ENCODE data around the gene GPC3. TPM values are rescaled to one million over a fixed set of nuclear protein-coding genes. Genes with fewer than 3 reads are reported as not detected.
A peak's percentile ranks its signal among the peaks of the same experiment; 100 is the strongest.
"Not testable (repeated sequence)": the region's sequence is repeated elsewhere in the genome, so short reads cannot be mapped to it uniquely, and the experiment has no call there.

GPC3 gene
- total RNA-seq, 2 experiments from 2014 or later: 0.31 to 0.71 TPM

DNA sequence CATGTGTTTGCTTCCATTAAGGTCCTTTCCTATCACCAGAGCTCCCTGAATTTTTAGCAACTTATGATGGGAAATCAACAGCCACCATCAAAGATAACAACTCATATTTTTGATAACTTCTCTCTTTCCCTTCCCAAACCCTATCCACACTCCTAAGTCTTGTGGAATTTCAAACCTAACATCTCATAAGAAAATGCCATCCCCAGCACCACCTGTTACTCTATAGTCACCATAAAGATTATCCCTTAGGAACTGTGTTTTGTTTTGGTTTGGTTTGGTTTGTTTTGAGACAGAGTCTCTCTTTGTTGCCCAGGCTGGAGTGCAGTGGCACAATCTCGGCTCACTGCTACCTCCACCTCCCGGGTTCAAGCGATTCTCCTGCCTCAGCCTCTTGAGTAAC lies 5.7 kb upstream of the GPC3 start:
- H3K4me3 Mint-ChIP-seq; H3K27ac Mint-ChIP-seq; H3K36me3 Mint-ChIP-seq (ENCODE audit: low read depth); H3K4me1 Mint-ChIP-seq (ENCODE audit: low read depth); H3K9me3 Mint-ChIP-seq (ENCODE audit: insufficient read depth); CTCF ChIA-PET; DNase-seq; ATAC-seq; H3K27me3 Mint-ChIP-seq (ENCODE audit: low read depth); POLR2A ChIA-PET: not testable (repeated sequence)

DNA sequence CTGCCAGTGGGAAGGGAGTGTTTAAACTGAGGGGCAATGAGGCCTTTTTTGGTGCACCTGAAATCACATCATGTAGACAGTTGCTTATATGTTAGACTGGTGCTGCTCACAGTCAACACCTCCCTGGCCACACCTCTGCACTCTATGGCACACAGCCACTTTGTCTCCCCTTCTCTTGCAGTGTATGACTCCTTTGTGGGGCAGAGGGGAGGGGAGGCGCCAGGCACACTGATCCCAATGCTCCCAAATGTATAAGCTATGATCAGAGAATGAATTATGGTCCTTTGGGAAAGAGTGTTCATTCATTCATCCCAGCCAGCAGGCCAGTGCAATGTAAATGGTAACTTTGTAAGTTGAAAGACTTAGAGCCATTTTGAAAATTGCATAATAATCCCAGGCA lies 4.6 kb upstream of the GPC3 start:
- no peak overlapping the region for H3K27ac Mint-ChIP-seq
- no peaks in the 10 kb centered on the region for H3K9me3 Mint-ChIP-seq (ENCODE audit: insufficient read depth)
- ATAC-seq: no peak
- CTCF ChIA-PET: interaction anchor here (1.3 kb wide), 1 partner anchor 36 kb away, joined by 3 read pairs; no protein-coding TSS in a partner anchor
- H3K4me3 Mint-ChIP-seq: no peak overlapping the region
- no peaks in the 10 kb centered on the region for H3K4me1 Mint-ChIP-seq (ENCODE audit: low read depth)
- no peak for DNase-seq
- no peaks in the 10 kb centered on the region for H3K36me3 Mint-ChIP-seq (ENCODE audit: low read depth)
- H3K27me3 Mint-ChIP-seq (ENCODE audit: low read depth): peaks cover 8% of the 10 kb centered on the region
- POLR2A ChIA-PET: no interaction called here

DNA sequence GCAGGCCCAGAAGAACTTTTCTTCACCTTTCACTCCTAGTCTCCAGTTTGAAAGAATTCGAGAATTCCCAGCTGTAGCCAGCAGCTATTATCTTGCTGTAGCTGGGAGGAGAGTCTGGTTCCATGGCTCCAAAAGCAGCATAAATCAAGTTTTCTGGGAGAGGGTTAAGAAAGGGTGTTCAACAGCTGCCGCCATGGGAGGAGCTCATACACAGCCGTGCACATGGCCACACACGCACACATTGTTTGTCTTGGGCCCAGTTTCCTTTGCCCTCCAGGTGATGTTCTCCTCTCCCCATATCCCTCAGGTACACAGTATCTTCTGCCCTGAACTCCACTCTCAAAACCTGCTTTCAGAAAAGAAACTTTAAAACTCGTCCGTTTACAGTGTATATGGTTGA lies 4.1 kb upstream of the GPC3 start:
- no peak overlapping the region for H3K4me3 Mint-ChIP-seq
- POLR2A ChIA-PET: no interaction called here
- no peak for DNase-seq
- H3K27ac Mint-ChIP-seq: no peak overlapping the region
- no peak for ATAC-seq
- peaks cover 8% of the 10 kb centered on the region for H3K27me3 Mint-ChIP-seq (ENCODE audit: low read depth)
- no peaks in the 10 kb centered on the region for H3K9me3 Mint-ChIP-seq (ENCODE audit: insufficient read depth)
- H3K4me1 Mint-ChIP-seq (ENCODE audit: low read depth): no peaks in the 10 kb centered on the region
- H3K36me3 Mint-ChIP-seq (ENCODE audit: low read depth): no peaks in the 10 kb centered on the region
- CTCF ChIA-PET: interaction anchor here (1.3 kb wide), 1 partner anchor 37 kb away, joined by 3 read pairs; no protein-coding TSS in a partner anchor

DNA sequence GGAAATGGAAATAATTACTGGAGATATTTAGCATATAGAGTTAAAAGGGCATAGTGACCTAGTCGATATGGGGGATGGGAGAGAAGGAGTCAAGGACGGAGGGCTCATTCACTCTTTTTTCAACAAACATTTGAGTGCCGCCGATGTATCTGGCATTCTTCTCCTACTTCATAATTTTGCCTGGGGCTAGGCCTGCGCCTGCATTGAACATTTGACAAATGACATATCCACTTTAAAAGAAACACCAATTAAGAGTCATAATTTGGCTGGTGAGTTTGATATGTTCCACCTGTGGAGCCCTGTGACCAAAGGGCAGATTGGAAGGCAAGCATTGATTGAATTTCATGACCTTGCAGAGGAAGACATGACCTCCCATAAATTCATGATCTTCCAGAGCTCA lies 2.6 kb upstream of the GPC3 start:
- Mint-ChIP-seq H3K9me3 (ENCODE audit: insufficient read depth) (no peaks in the 10 kb centered on the region), H3K27ac (no peak overlapping the region), H3K4me3 (no peak overlapping the region), H3K36me3 (ENCODE audit: low read depth) (no peaks in the 10 kb centered on the region), H3K4me1 (ENCODE audit: low read depth) (peaks cover 4% of the 10 kb centered on the region), H3K27me3 (ENCODE audit: low read depth) (peaks cover 19% of the 10 kb centered on the region)
- no peak for DNase-seq
- ATAC-seq: no peak
- ChIA-PET POLR2A (no interaction called here), CTCF (no interaction called here)

DNA sequence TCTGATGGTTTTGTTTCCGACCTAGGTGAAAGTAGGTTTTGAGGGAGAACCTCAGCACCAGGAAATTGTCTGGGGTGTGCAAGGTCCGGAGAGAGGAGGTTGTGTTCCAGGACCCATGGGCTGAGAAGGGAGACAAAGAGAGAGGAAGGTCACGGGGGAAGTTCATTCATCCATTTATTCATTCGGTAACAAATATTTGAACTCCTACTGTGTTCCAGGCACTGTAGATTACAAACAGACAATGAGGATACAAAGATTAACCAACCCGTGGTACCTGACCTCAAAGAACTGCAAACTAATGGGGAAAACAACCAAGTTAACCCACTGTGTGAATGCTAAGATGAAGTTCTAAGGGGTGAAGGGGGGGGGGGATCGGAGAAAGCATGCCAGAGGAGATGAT lies 1.8 kb upstream of the GPC3 start:
- POLR2A ChIA-PET: no interaction called here
- CTCF ChIA-PET: no interaction called here

DNA sequence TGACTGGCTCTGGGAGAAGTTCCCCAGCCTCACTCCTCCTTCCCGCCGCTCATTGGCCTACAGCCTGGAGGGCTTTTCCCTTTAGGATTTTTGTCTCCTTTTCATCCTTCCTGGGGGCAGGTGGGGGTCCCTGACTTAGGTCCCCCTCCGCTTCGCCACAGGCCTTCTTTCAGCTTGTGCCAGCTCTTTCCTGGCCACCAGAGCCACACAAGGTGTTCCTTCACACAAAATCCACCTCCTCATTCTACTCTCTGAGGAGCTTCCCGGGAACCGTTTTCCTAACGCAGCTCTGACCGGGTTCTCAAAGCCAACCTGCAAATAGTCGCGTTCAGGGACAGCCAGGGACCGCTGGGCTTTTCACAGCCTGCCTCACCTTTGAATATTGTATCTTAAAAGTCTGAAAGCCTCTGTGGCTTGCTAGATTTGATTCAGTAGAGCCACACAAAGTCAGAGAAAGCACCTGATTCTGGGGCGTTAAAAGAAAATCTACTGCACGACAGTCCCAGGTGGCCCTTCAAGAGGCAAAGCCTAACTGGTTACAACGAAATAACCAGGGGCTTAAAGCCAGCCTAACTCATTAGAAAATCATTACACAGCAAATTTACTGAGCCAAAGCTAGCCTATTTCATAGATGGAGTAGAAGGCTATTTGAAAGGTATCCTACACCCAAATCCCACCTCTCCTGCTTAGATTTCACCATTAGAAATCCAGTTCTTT lies 731 bp upstream of the GPC3 start:
- ChIA-PET CTCF (no interaction called here), POLR2A (no interaction called here)

More for the DNA sequence above, 1.8 kb upstream of the GPC3 start:
- H3K4me1 Mint-ChIP-seq (ENCODE audit: low read depth): peaks cover 4% of the 10 kb centered on the region
- H3K36me3 Mint-ChIP-seq (ENCODE audit: low read depth): no peaks in the 10 kb centered on the region
- H3K27me3 Mint-ChIP-seq (ENCODE audit: low read depth): peaks cover 26% of the 10 kb centered on the region
- no peak for DNase-seq
- H3K9me3 Mint-ChIP-seq (ENCODE audit: insufficient read depth): no peaks in the 10 kb centered on the region
- no peak overlapping the region for H3K27ac Mint-ChIP-seq
- no peak for ATAC-seq
- H3K4me3 Mint-ChIP-seq: no peak overlapping the region

DNA sequence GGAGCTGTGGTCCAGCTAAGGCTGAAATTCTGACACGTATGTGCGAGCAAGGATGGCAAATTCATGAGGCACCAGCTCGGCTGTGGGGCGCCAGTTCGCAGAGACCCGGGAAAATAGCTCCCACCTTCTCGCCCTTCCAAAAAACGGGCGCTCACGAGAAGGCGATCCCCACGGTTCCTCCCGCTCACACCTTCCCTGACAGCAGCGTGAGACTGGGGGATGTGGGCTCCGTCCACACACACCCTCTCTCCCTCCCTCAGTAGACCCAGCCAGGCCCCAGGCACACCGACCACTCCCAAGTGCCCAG lies 584 bp downstream of the GPC3 start:
- H3K27ac Mint-ChIP-seq: no peak overlapping the region

More for the DNA sequence above, 731 bp upstream of the GPC3 start:
- Mint-ChIP-seq H3K27me3 (ENCODE audit: low read depth) (peaks cover 29% of the 10 kb centered on the region), H3K36me3 (ENCODE audit: low read depth) (no peaks in the 10 kb centered on the region), H3K27ac (no peak overlapping the region), H3K9me3 (ENCODE audit: insufficient read depth) (no peaks in the 10 kb centered on the region), H3K4me1 (ENCODE audit: low read depth) (peaks cover 4% of the 10 kb centered on the region), H3K4me3 (peak overlapping the region; percentile 45)
- ATAC-seq: no peak
- DNase-seq: no peak

DNA sequence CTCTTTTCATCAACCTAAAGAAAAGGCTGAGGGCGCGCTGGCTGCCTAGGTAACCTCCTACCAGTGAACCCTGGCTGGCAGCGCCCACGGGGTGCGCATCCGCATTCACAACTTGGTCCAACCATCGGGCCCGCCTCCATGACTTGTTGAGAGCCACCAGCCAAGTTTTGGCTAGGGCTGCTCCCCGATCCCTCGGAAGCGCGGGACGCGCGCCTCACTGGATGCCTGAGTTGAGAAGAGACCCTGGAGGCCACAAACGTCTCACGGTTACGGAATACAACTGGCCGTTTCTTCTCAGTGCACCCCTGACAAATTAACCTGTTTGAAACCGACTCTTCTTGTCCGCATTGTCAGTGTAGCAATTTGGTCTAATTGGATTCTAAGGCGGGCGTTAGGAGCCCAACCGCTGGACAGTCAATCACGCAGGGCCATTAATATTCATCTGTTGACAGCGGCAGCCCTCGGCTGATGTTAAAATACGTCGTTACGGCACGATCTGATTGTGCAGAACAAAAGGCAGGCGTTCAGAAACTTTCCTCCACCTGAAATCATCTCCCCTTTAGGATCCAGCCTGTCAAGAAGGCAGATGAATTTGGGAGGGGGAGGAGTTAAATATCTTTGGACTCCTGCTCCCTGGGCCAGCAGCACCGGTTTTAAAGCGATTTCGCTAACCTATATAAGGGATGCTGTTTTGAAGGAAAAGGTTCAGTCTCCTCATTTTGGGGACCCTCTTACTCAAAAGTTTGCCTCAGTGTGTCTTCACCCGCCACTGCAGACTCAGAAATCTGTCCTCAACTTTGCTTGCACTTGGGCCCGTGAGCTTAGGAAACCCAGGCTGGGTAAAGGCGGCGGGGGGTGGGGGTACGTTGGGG lies 1.2 kb downstream of the GPC3 start:
- Mint-ChIP-seq H3K27me3 (ENCODE audit: low read depth) (peaks cover 31% of the 10 kb centered on the region), H3K36me3 (ENCODE audit: low read depth) (no peaks in the 10 kb centered on the region), H3K4me3 (no peak overlapping the region), H3K9me3 (ENCODE audit: insufficient read depth) (no peaks in the 10 kb centered on the region), H3K27ac (no peak overlapping the region), H3K4me1 (ENCODE audit: low read depth) (peaks cover 4% of the 10 kb centered on the region)
- CTCF ChIA-PET: no interaction called here
- ATAC-seq: no peak
- POLR2A ChIA-PET: no interaction called here
- no peak for DNase-seq

More for the DNA sequence above, 584 bp downstream of the GPC3 start:
- Mint-ChIP-seq H3K4me1 (ENCODE audit: low read depth) (peaks cover 4% of the 10 kb centered on the region), H3K4me3 (no peak overlapping the region), H3K27me3 (ENCODE audit: low read depth) (peaks cover 31% of the 10 kb centered on the region), H3K36me3 (ENCODE audit: low read depth) (no peaks in the 10 kb centered on the region), H3K9me3 (ENCODE audit: insufficient read depth) (no peaks in the 10 kb centered on the region)
- ChIA-PET POLR2A (no interaction called here), CTCF (no interaction called here)
- DNase-seq (no peak), ATAC-seq (no peak)

DNA sequence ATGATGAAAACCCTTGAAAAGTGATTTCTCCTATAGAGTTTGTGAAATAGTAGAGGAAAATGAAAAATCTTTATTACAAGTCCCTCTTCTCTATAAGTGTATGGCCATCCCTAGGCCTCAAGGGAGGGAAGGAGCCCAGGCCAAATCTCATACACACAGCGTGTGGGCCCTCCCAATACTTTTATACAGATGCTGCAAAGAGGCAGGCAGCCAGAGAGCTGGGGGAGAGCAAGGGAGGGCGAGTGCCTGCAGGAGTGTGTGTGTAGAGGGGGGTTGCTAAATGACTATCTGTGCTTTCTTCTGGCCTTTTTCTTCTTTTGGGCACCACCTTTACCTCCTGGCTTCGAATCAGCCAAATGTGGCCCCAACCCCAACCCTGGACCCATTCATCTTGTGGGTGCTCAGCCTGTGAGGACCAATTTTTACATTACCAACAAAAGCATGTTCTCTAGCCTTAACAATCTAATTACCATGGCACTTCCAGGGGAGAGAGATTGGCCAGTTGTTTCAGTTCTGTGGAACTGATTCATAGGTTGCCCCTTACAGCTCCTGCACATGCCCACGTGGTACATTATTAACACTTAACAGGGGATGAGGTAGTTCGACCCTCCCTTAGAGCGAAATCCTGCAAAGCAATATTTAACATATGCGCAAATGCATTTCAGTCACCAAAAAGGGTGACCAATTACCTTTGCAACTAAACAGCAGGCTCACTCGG lies 2.0 kb downstream of the GPC3 start:
- H3K4me1 Mint-ChIP-seq (ENCODE audit: low read depth): peaks cover 4% of the 10 kb centered on the region
- peaks cover 31% of the 10 kb centered on the region for H3K27me3 Mint-ChIP-seq (ENCODE audit: low read depth)
- no peaks in the 10 kb centered on the region for H3K36me3 Mint-ChIP-seq (ENCODE audit: low read depth)
- no peak overlapping the region for H3K27ac Mint-ChIP-seq
- DNase-seq: no peak
- no peaks in the 10 kb centered on the region for H3K9me3 Mint-ChIP-seq (ENCODE audit: insufficient read depth)
- ChIA-PET CTCF (no interaction called here), POLR2A (no interaction called here)
- no peak overlapping the region for H3K4me3 Mint-ChIP-seq
- no peak for ATAC-seq

DNA sequence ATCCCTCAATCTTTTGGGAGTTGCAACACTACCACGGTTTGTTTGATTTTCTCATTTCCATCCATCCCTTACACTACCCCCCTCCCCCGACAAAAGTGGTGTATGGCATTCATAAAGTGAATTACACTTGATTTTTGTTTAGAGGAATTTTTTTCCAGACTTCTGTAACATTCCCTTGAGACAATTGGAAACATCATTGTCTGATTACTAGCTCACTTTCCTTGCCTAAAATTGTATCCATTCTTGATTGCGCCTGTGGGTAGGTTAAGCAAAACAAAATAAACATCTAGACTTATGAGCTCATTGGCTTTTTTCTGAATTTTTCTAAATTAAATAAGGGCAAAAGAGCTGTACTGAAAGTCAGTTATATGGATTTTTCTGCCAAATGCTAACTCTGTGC lies 3.5 kb downstream of the GPC3 start:
- DNase-seq: no peak
- Mint-ChIP-seq H3K27me3 (ENCODE audit: low read depth) (peaks cover 28% of the 10 kb centered on the region), H3K36me3 (ENCODE audit: low read depth) (no peaks in the 10 kb centered on the region), H3K9me3 (ENCODE audit: insufficient read depth) (no peaks in the 10 kb centered on the region), H3K4me1 (ENCODE audit: low read depth) (peaks cover 4% of the 10 kb centered on the region), H3K27ac (no peak overlapping the region), H3K4me3 (no peak overlapping the region)
- ChIA-PET CTCF (no interaction called here), POLR2A (no interaction called here)
- no peak for ATAC-seq

DNA sequence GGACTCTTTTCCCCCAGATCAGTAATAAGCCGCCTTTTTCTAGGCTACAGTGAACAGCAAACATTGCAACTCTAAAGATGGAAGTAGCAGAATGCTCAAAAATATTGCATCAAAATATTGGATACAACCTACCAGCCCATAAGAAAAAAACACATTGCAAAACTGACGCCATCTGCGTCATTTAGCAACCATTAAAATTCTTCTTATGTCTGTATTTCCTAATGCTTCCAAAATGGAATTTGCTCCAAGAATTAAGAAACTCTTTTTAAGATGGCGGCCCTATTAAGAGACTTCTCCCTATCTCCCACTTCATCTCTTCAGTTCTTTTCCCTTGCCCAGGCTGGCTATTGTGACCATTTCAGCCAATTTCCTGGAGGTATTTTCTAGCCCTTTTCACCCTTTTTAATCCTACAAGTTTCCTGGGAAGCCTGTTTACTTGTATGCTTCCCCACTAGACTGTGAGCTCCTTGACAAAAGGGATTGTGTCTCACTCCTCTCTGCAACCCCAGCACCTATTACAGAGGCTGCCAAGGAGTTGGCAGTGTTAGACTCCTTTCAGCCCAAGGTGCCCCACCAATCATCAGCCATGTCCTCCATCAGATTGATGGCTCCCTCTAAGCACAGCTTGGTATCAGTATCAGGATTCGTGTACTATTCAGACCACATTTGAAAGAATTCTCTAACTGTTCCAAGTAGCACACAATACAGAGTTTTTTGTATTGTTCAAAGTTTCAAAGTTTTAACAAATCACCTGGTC lies 4.4 kb downstream of the GPC3 start:
- H3K36me3 Mint-ChIP-seq (ENCODE audit: low read depth): no peaks in the 10 kb centered on the region
- no peak overlapping the region for H3K4me3 Mint-ChIP-seq
- peaks cover 26% of the 10 kb centered on the region for H3K27me3 Mint-ChIP-seq (ENCODE audit: low read depth)
- H3K9me3 Mint-ChIP-seq (ENCODE audit: insufficient read depth): no peaks in the 10 kb centered on the region
- POLR2A ChIA-PET: no interaction called here
- no peak overlapping the region for H3K27ac Mint-ChIP-seq
- H3K4me1 Mint-ChIP-seq (ENCODE audit: low read depth): peaks cover 4% of the 10 kb centered on the region
- no peak for DNase-seq
- CTCF ChIA-PET: no interaction called here
- ATAC-seq: no peak

DNA sequence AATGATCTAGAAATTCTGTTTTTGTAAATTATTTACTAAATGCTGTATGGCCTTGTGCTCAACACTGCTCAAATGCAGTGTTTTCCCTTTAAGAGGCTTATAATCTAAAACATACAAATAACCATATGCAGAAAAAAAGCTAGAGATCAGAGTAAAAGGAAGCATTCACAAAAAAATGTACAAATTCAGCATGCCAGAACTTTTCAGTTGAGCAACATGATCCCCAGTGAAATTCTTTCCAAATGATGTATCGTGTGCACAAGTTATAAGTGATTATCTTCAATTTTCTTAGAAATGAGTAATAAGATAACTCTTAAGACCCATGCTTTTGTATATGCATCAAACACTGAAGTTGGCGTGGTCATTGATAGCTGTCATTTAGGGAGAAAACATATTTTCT lies 5.0 kb downstream of the GPC3 start:
- Mint-ChIP-seq H3K4me1 (ENCODE audit: low read depth) (peaks cover 4% of the 10 kb centered on the region), H3K4me3 (no peak overlapping the region), H3K9me3 (ENCODE audit: insufficient read depth) (no peaks in the 10 kb centered on the region), H3K27ac (no peak overlapping the region), H3K27me3 (ENCODE audit: low read depth) (peaks cover 24% of the 10 kb centered on the region), H3K36me3 (ENCODE audit: low read depth) (no peaks in the 10 kb centered on the region)
- ATAC-seq (no peak), DNase-seq (no peak)
- ChIA-PET POLR2A (no interaction called here), CTCF (no interaction called here)

Data from activated CD8-positive, alpha-beta T cell treated with anti-CD3 and anti-CD28 coated beads, Interleukin-2, amount 10 ng/mL, durations not matched to agents 7 days and 5 days (primary cell).